ENCODE measurements around the gene PRKN.

The PRKN gene

GRCh38 chr6:162615016-162615705 lies 112.4 kb downstream of the PRKN start:
- no peak for DNase-seq (ENCODE audit: low read depth)

GRCh38 chr6:162613310-162613709 lies 114.3 kb downstream of the PRKN start:
- DNase-seq (ENCODE audit: low read depth) = no peak

GRCh38 chr6:162612613-162613012 lies 115.0 kb downstream of the PRKN start:
- no peak for DNase-seq (ENCODE audit: low read depth)

- no peak for DNase-seq (ENCODE audit: low read depth)
Observed at GRCh38 chr6:162610351-162610750, 117.2 kb downstream of the PRKN start.

GRCh38 chr6:162605881-162606280 lies 121.7 kb downstream of the PRKN start:
- DNase-seq (ENCODE audit: low read depth) = no peak

GRCh38 chr6:162603231-162604015 lies 124.1 kb downstream of the PRKN start:
- DNase-seq (ENCODE audit: low read depth) = no peak

GRCh38 chr6:162602759-162603158 lies 124.8 kb downstream of the PRKN start:
- no peak for DNase-seq (ENCODE audit: low read depth)

GRCh38 chr6:162596676-162597075 lies 130.9 kb downstream of the PRKN start:
- no peak for DNase-seq (ENCODE audit: low read depth)

GRCh38 chr6:162591517-162591916 lies 136.0 kb downstream of the PRKN start:
- no peak for DNase-seq (ENCODE audit: low read depth)

GRCh38 chr6:162581988-162582780 lies 145.4 kb downstream of the PRKN start:
- no peak for DNase-seq (ENCODE audit: low read depth)

GRCh38 chr6:162580619-162581018 lies 146.9 kb downstream of the PRKN start:
- no peak for DNase-seq (ENCODE audit: low read depth)

- no peak for DNase-seq (ENCODE audit: low read depth)
Observed at GRCh38 chr6:162576016-162576415, 151.6 kb downstream of the PRKN start.

- no peak for DNase-seq (ENCODE audit: low read depth)
Observed at GRCh38 chr6:162572240-162572639, 155.3 kb downstream of the PRKN start.

GRCh38 chr6:162568266-162568665 lies 159.3 kb downstream of the PRKN start:
- no peak for DNase-seq (ENCODE audit: low read depth)

- no peak for DNase-seq (ENCODE audit: low read depth)
Observed at GRCh38 chr6:162562041-162562440, 165.5 kb downstream of the PRKN start.

GRCh38 chr6:162560891-162561290 lies 166.7 kb downstream of the PRKN start:
- no peak for DNase-seq (ENCODE audit: low read depth)

- DNase-seq (ENCODE audit: low read depth) = no peak
Observed at GRCh38 chr6:162554531-162554930, 173.0 kb downstream of the PRKN start.

GRCh38 chr6:162546905-162547304 lies 180.7 kb downstream of the PRKN start:
- no peak for DNase-seq (ENCODE audit: low read depth)

GRCh38 chr6:162543221-162543620 lies 184.3 kb downstream of the PRKN start:
- DNase-seq (ENCODE audit: low read depth) = no peak

- DNase-seq (ENCODE audit: low read depth) = no peak
Observed at GRCh38 chr6:162541019-162541601, 186.5 kb downstream of the PRKN start.

GRCh38 chr6:162539321-162539720 lies 188.2 kb downstream of the PRKN start:
- DNase-seq (ENCODE audit: low read depth) = no peak

- DNase-seq (ENCODE audit: low read depth) = no peak
Observed at GRCh38 chr6:162538643-162539064, 188.9 kb downstream of the PRKN start.

All from stimulated activated CD8-positive, alpha-beta memory T cell treated with anti-CD3 and anti-CD28 coated beads, Interleukin-12 subunit alpha, Interleukin-12 subunit beta, amount 100 ng/mL, for 4 hours (primary cell).